OCI-LY7 (cell line): Measurements from ENCODE around the gene CPTP. TPM values are rescaled to one million over a fixed set of nuclear protein-coding genes. Genes with fewer than 3 reads are reported as not detected.

Experiments used
- BruUV-seq: library from RNA; stranded (reverse); fragments of 400-500 nt; replicated peaks from 2 replicates; lab custom pipeline; 2021; lab: Mats Ljungman, UMichigan
- CTCF ChIA-PET: fragments of 300-600 bp; sonication (Branson Sonifier 250); formaldehyde crosslinking; loops from one replicate; lab custom pipeline; 2022; ENCODE audit warnings: antibody characterized with exemption; ENCODE audit not compliant: unreplicated experiment; lab: Charles Lee
- POLR2A ChIA-PET: fragments of 300-600 bp; sonication (Branson Sonifier 250); formaldehyde crosslinking; loops from one replicate; lab custom pipeline; 2022; ENCODE audit warnings: antibody characterized with exemption; lab: Charles Lee
- DNase-seq: peaks from one replicate; pipeline ENCODE4 v3.0.0-alpha.2; 2015; ENCODE audit warnings: low spot score
- H2AFZ ChIP-seq: fragments of 200-600 bp; sonication (generic), shearing (Covaris generic); 2 replicates; pipeline ENCODE4 v1.6.1; 2014; ENCODE audit warnings: mild to moderate bottlenecking, antibody characterized with exemption, low read length, moderate library complexity
- H3K27ac ChIP-seq: fragments of 200-600 bp; sonication (generic); 2 replicates; pipeline ENCODE4 v1.5.1; 2014; ENCODE audit warnings: mixed run types, low read depth, mild to moderate bottlenecking, moderate library complexity, low read length, inconsistent platforms; ENCODE audit not compliant: poor library complexity, severe bottlenecking
- H3K36me3 ChIP-seq: fragments of 200-600 bp; sonication (generic); 2 replicates; pipeline ENCODE4 v1.6.1; 2014; ENCODE audit warnings: mild to moderate bottlenecking, antibody characterized with exemption, low read length, moderate library complexity, mixed read lengths; ENCODE audit not compliant: insufficient read depth
- H3K4me1 ChIP-seq: fragments of 200-600 bp; sonication (generic); 2 replicates; pipeline ENCODE4 v1.5.1; 2014; ENCODE audit warnings: mild to moderate bottlenecking, low read length; ENCODE audit not compliant: insufficient read depth, poor library complexity, severe bottlenecking
- H3K4me2 ChIP-seq: fragments of 200-600 bp; sonication (generic); 2 replicates; pipeline ENCODE4 v1.6.1; 2014; ENCODE audit warnings: mild to moderate bottlenecking, low read length
- H3K4me3 ChIP-seq: fragments of 200-600 bp; sonication (generic); 2 replicates; pipeline ENCODE4 v1.5.1; 2014; ENCODE audit warnings: mild to moderate bottlenecking, low read depth, low read length; ENCODE audit not compliant: poor library complexity, severe bottlenecking
- H3K79me2 ChIP-seq: fragments of 200-600 bp; sonication (generic); 2 replicates; pipeline ENCODE4 v1.6.1; 2016; ENCODE audit warnings: low read depth, mild to moderate bottlenecking, low read length, moderate library complexity, mixed read lengths; ENCODE audit not compliant: insufficient read depth
- H3K9me2 ChIP-seq: fragments of 200-600 bp; sonication (generic); 2 replicates; pipeline ENCODE4 v1.6.1; 2016; ENCODE audit warnings: mild to moderate bottlenecking, low read length, mixed read lengths; ENCODE audit not compliant: insufficient read depth
- H3K9me3 ChIP-seq: fragments of 200-600 bp; sonication (generic); 2 replicates; pipeline ENCODE4 v1.6.1; 2014; ENCODE audit warnings: mild to moderate bottlenecking, mixed run types, low read length, mixed read lengths
- H4K20me1 ChIP-seq: fragments of 200-600 bp; sonication (generic); 2 replicates; pipeline ENCODE4 v1.6.1; 2014; ENCODE audit warnings: mild to moderate bottlenecking, antibody characterized with exemption, low read length, moderate library complexity, mixed read lengths; ENCODE audit not compliant: insufficient read depth
- EZH2phosphoT487 ChIP-seq: fragments of 200-600 bp; sonication (generic); IDR thresholded peaks from 2 replicates; pipeline ENCODE4 v1.6.1; 2018; ENCODE audit warnings: low read depth, borderline replicate concordance, mild to moderate bottlenecking, mixed run types, antibody characterized with exemption, low read length, moderate library complexity, mixed read lengths
- intact Hi-C: fragments of 100-400 bp; cut with micrococcal nuclease; formaldehyde crosslinking; loops from one replicate; pipeline ENCODE4 v1.10.0; 2022; ENCODE audit not compliant: unreplicated experiment
- total RNA-seq, 2 experiments: library from RNA; depleted of rRNA in 1 of 2; stranded (reverse); fragments of >200 nt in 1 of 2; shearing (Covaris generic) in 1 of 2; gene quantifications; 2 replicates each; pipeline ENCODE4 v1.2.3, GENCODE V29; 2014 to 2022
- TF ChIP-seq, protein P1 (sequence below): fragments of 200-600 bp; sonication (generic); conservative IDR thresholded peaks from 2 replicates; pipeline ENCODE4 v1.5.1; 2014; ENCODE audit warnings: mild to moderate bottlenecking, antibody characterized with exemption, low read length, moderate library complexity, mixed read lengths

Gene CPTP
- total RNA-seq, 2 experiments from 2014 or later, result 16.6 to 20.6 TPM

DNA sequence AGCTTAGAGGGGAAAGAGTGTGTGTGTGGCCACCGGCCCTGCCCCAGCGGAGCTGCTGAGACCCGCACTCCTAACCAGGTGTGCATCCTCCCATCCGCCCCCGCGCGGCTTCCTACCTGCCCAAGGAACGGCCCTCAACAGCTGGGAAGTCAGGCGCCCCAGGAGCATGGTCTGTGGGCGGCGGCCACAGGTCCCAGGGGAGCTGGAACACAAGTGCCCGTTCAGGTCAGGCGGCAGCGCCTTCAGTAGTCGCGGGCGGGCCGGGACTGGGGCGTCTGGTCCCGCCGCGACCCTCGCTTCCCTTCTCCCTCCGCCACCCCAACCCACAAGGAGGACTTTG is 50.0 kb downstream of the CPTP start:
- intact Hi-C loops, result loop anchor here (2.0 kb wide), 1 partner anchor 50 kb away; the partner anchor contains the start of genes CPTP and INTS11
- Histone ChIP-seq H3K79me2 (peaks cover 20% of the 10 kb centered on the region), H3K36me3 (peaks cover 47% of the 10 kb centered on the region), H3K9me2 (no peaks in the 10 kb centered on the region), H2AFZ (peak overlapping the region; percentile 50; the same call in 1 of the 2 replicates), H3K4me2 (peak overlapping the region; percentile 94), H3K4me3 (peak overlapping the region; percentile 99), H4K20me1 (no peaks in the 10 kb centered on the region), H3K27ac (peak overlapping the region; percentile 75), H3K4me1 (peaks cover 38% of the 10 kb centered on the region), H3K9me3 (no peaks in the 10 kb centered on the region)
- no TSS peak for BruUV-seq
- no peak for TF ChIP-seq EZH2phosphoT487
- ChIA-PET POLR2A (no interaction called here), CTCF (no interaction called here)
- peak; percentile 46 for DNase-seq

- Histone ChIP-seq H3K9me3 (no peaks in the 10 kb centered on the region), H2AFZ (peak within 1 kb of the TSS; percentile 50; the same call in 1 of the 2 replicates), H3K9me2 (no peaks in the 10 kb centered on the region), H3K79me2 (peaks cover 20% of the 10 kb centered on the region), H3K27ac (peak within 1 kb of the TSS; percentile 75), H3K4me3 (peak within 1 kb of the TSS; percentile 99), H3K36me3 (peaks cover 47% of the 10 kb centered on the region), H3K4me2 (peak within 1 kb of the TSS; percentile 94), H3K4me1 (peaks cover 38% of the 10 kb centered on the region), H4K20me1 (no peaks in the 10 kb centered on the region)
- BruUV-seq, result no TSS peak
- ChIA-PET POLR2A (interaction anchor here (0.8 to 0.9 kb wide), 3 partner anchors 24 to 87 kb away, joined by 3 to 4 read pairs (median 3); partner anchors contain the start of gene CCNL2), CTCF (interaction anchor here (0.6 kb wide), 1 partner anchor 306 kb away, joined by 4 read pairs; no protein-coding TSS in a partner anchor)
- TF ChIP-seq EZH2phosphoT487, result no peak
- TF ChIP-seq, protein P1, sequence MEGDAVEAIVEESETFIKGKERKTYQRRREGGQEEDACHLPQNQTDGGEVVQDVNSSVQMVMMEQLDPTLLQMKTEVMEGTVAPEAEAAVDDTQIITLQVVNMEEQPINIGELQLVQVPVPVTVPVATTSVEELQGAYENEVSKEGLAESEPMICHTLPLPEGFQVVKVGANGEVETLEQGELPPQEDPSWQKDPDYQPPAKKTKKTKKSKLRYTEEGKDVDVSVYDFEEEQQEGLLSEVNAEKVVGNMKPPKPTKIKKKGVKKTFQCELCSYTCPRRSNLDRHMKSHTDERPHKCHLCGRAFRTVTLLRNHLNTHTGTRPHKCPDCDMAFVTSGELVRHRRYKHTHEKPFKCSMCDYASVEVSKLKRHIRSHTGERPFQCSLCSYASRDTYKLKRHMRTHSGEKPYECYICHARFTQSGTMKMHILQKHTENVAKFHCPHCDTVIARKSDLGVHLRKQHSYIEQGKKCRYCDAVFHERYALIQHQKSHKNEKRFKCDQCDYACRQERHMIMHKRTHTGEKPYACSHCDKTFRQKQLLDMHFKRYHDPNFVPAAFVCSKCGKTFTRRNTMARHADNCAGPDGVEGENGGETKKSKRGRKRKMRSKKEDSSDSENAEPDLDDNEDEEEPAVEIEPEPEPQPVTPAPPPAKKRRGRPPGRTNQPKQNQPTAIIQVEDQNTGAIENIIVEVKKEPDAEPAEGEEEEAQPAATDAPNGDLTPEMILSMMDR, result peak; percentile 42; the same call in 1 of the 2 replicates
- peak; percentile 100 for DNase-seq
- intact Hi-C loops, result loop anchor here (1.0 to 2.0 kb wide), 2 partner anchors 24 to 50 kb away; partner anchors contain the start of genes CCNL2, CPTP and INTS11
Observed at GRCh38 chr1:1374929-1375662, 50.5 kb downstream of the CPTP start, which contains the start of gene AURKAIP1. AURKAIP1 (minus strand) TSS chr1:1375207; CDS start chr1:1374756, 451 bp downstream.

GRCh38 chr1:1376551-1377226 is 52.1 kb downstream of the CPTP start:
- Histone ChIP-seq H3K4me3 (peak overlapping the region; percentile 99), H3K79me2 (peaks cover 22% of the 10 kb centered on the region), H3K4me2 (peak overlapping the region; percentile 64), H3K27ac (peak overlapping the region; percentile 75), H3K9me3 (no peaks in the 10 kb centered on the region), H4K20me1 (no peaks in the 10 kb centered on the region), H2AFZ (no peak overlapping the region), H3K4me1 (peaks cover 34% of the 10 kb centered on the region), H3K36me3 (peaks cover 50% of the 10 kb centered on the region), H3K9me2 (no peaks in the 10 kb centered on the region)
- no peak for DNase-seq
- CTCF ChIA-PET, result no interaction called here
- no TSS peak for BruUV-seq
- intact Hi-C loops, result no loop called here
- TF ChIP-seq EZH2phosphoT487, result no peak
- TF ChIP-seq, protein P1, result no peak
- POLR2A ChIA-PET, result interaction anchor here (0.5 to 0.6 kb wide), 2 partner anchors 121 to 736 kb away, joined by 3 read pairs; no protein-coding TSS in a partner anchor
